Measurements from ENCODE around the gene BZW2.

DNA sequence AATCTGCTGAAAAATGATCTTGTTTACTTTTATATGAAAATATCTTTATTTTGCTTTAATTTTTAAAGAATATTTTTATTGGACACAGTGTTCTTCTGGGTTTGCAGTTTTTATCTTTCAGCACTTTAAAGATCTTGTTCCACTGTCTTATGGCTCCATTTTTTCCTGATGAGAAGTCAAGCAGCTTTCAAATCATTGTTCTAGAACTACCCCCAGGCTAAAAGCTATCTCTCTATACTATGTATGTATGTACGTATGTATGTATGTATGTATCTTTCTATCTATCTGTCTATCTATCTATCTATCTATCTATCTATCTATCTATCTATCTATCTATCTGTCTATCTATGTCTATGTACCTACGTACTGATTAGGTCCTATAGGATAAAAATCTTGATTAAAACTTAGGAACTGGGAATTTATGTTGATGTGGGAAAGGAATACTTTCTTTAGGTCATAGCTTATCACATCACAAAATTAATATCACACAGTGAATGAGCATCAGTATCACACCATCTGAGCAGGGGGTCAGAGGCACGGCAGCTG is 72.2 kb downstream of the BZW2 start:
- TF ChIP-seq, protein P1, sequence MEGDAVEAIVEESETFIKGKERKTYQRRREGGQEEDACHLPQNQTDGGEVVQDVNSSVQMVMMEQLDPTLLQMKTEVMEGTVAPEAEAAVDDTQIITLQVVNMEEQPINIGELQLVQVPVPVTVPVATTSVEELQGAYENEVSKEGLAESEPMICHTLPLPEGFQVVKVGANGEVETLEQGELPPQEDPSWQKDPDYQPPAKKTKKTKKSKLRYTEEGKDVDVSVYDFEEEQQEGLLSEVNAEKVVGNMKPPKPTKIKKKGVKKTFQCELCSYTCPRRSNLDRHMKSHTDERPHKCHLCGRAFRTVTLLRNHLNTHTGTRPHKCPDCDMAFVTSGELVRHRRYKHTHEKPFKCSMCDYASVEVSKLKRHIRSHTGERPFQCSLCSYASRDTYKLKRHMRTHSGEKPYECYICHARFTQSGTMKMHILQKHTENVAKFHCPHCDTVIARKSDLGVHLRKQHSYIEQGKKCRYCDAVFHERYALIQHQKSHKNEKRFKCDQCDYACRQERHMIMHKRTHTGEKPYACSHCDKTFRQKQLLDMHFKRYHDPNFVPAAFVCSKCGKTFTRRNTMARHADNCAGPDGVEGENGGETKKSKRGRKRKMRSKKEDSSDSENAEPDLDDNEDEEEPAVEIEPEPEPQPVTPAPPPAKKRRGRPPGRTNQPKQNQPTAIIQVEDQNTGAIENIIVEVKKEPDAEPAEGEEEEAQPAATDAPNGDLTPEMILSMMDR (IDR thresholded peaks at IDR 0.05): no peak
- TF ChIP-seq EP300 (IDR thresholded peaks at IDR 0.05): no peak

Measured in tibial nerve (tissue), 4 donors.